ENCODE data around the gene FLVCR2.

Gene FLVCR2

GRCh38 chr14:75607842-75608640, 29.6 kb downstream of the FLVCR2 start:
- no peak for ATAC-seq
- TF ChIP-seq GLIS3 (CRISPR knock-in tag; IDR thresholded peaks at IDR 0.05) (no peak), ZC3H10 (CRISPR knock-in tag; IDR thresholded peaks at IDR 0.05) (no peak), CSDC2 (CRISPR knock-in tag; IDR thresholded peaks at IDR 0.05) (no peak), TSHZ2 (CRISPR knock-in tag; IDR thresholded peaks at IDR 0.05) (no peak), CSRNP3 (CRISPR knock-in tag; IDR thresholded peaks at IDR 0.05) (no peak), ZNF565 (CRISPR knock-in tag; conservative IDR thresholded peaks at IDR 0.05; ENCODE audit: low read depth) (no peak), ESRRG (CRISPR knock-in tag; IDR thresholded peaks at IDR 0.05) (no peak), PATZ1 (CRISPR knock-in tag; IDR thresholded peaks at IDR 0.05; ENCODE audit: borderline replicate concordance) (no peak), TCF4 (CRISPR knock-in tag; IDR thresholded peaks at IDR 0.05; ENCODE audit: borderline replicate concordance) (no peak), ZNF70 (CRISPR knock-in tag; IDR thresholded peaks at IDR 0.05) (no peak), ZFP30 (CRISPR knock-in tag; IDR thresholded peaks at IDR 0.05) (no peak), ARNTL (CRISPR knock-in tag; IDR thresholded peaks at IDR 0.05; ENCODE audit: borderline replicate concordance, low read depth) (no peak), ZFP3 (CRISPR knock-in tag; IDR thresholded peaks at IDR 0.05) (no peak), RARB (CRISPR knock-in tag; IDR thresholded peaks at IDR 0.05) (no peak), OSR1 (CRISPR knock-in tag; IDR thresholded peaks at IDR 0.05) (no peak), TOX (CRISPR knock-in tag; IDR thresholded peaks at IDR 0.05; ENCODE audit: borderline replicate concordance) (no peak), CREB5 (CRISPR knock-in tag; IDR thresholded peaks at IDR 0.05; ENCODE audit: low read depth) (no peak)

- no peak for ATAC-seq
- TF ChIP-seq ARNTL (CRISPR knock-in tag; IDR thresholded peaks at IDR 0.05; ENCODE audit: borderline replicate concordance, low read depth) (no peak), ZC3H10 (CRISPR knock-in tag; IDR thresholded peaks at IDR 0.05) (no peak), TCF4 (CRISPR knock-in tag; IDR thresholded peaks at IDR 0.05; ENCODE audit: borderline replicate concordance) (no peak), CSDC2 (CRISPR knock-in tag; IDR thresholded peaks at IDR 0.05) (no peak), CREB5 (CRISPR knock-in tag; IDR thresholded peaks at IDR 0.05; ENCODE audit: low read depth) (no peak), ZFP3 (CRISPR knock-in tag; IDR thresholded peaks at IDR 0.05) (no peak), PATZ1 (CRISPR knock-in tag; IDR thresholded peaks at IDR 0.05; ENCODE audit: borderline replicate concordance) (no peak), OSR1 (CRISPR knock-in tag; IDR thresholded peaks at IDR 0.05) (no peak), BACH2 (CRISPR knock-in tag; IDR thresholded peaks at IDR 0.05; ENCODE audit: borderline replicate concordance) (no peak), CSRNP3 (CRISPR knock-in tag; IDR thresholded peaks at IDR 0.05) (no peak), TSHZ2 (CRISPR knock-in tag; IDR thresholded peaks at IDR 0.05) (no peak), GLIS3 (CRISPR knock-in tag; IDR thresholded peaks at IDR 0.05) (no peak), POU6F1 (CRISPR knock-in tag; IDR thresholded peaks at IDR 0.05; ENCODE audit: borderline replicate concordance, low read depth) (no peak), ZNF70 (CRISPR knock-in tag; IDR thresholded peaks at IDR 0.05) (no peak)
Measured at GRCh38 chr14:75609116-75609515, 30.7 kb downstream of the FLVCR2 start.

Measured in SK-N-SH treated with all-trans-retinoic acid at 6 μM for 48 hours (cell line).